OCI-LY1 (cell line): Measurements from ENCODE around the gene VMAC.

ENCODE experiments used
- H2AFZ ChIP-seq: fragments of 200-600 bp; sonication (generic), shearing (Covaris generic); 2 replicates; pipeline ENCODE4 v1.6.0; 2014; ENCODE audit warnings: antibody characterized with exemption, mild to moderate bottlenecking, low read length
- H3F3A ChIP-seq: fragments of 200-600 bp; sonication (generic), shearing (Covaris generic); 2 replicates; pipeline ENCODE4 v1.6.0; 2014; ENCODE audit warnings: mild to moderate bottlenecking, antibody characterized with exemption, low read length, moderate library complexity; ENCODE audit not compliant: insufficient read depth
- H3K27ac ChIP-seq: fragments of 200-600 bp; sonication (generic); 2 replicates; pipeline ENCODE4 v1.5.1; 2014; ENCODE audit warnings: low read length, mixed run types, mild to moderate bottlenecking, low read depth; ENCODE audit not compliant: poor library complexity, severe bottlenecking
- H3K27me3 ChIP-seq: fragments of 200-600 bp; sonication (generic); 2 replicates; pipeline ENCODE4 v1.6.0; 2014; ENCODE audit warnings: antibody characterized with exemption, mild to moderate bottlenecking, low read length, moderate library complexity; ENCODE audit not compliant: insufficient read depth
- H3K36me3 ChIP-seq: fragments of 200-600 bp; sonication (generic); 2 replicates; pipeline ENCODE4 v1.6.1; 2014; ENCODE audit warnings: mild to moderate bottlenecking, antibody characterized with exemption, low read length, moderate library complexity, mixed read lengths; ENCODE audit not compliant: insufficient read depth
- H3K4me1 ChIP-seq: fragments of 200-600 bp; sonication (generic); 2 replicates; pipeline ENCODE4 v1.5.1; 2014; ENCODE audit warnings: mild to moderate bottlenecking, low read length, moderate library complexity; ENCODE audit not compliant: insufficient read depth, severe bottlenecking
- H3K4me2 ChIP-seq: fragments of 200-600 bp; sonication (generic), shearing (Covaris generic); 2 replicates; pipeline ENCODE4 v1.6.1; 2014; ENCODE audit warnings: low read length
- H3K4me3 ChIP-seq: fragments of 200-600 bp; sonication (generic); 2 replicates; pipeline ENCODE4 v1.5.1; 2014; ENCODE audit warnings: low read length, low read depth, mild to moderate bottlenecking, mixed read lengths; ENCODE audit not compliant: poor library complexity, severe bottlenecking
- H3K79me2 ChIP-seq: fragments of 200-600 bp; shearing (Covaris generic); 2 replicates; pipeline ENCODE4 v1.6.1; 2016; ENCODE audit warnings: mixed run types, low read length, mixed read lengths; ENCODE audit not compliant: insufficient read depth
- H3K9ac ChIP-seq: fragments of 200-600 bp; sonication (generic), shearing (Covaris generic); 2 replicates; pipeline ENCODE4 v1.6.1; 2014; ENCODE audit warnings: mild to moderate bottlenecking, low read length, mixed read lengths
- H3K9me2 ChIP-seq: fragments of 200-600 bp; sonication (generic), shearing (Covaris generic); 2 replicates; pipeline ENCODE4 v1.6.1; 2014; ENCODE audit warnings: low read depth, mild to moderate bottlenecking, low read length, mixed read lengths
- H3K9me3 ChIP-seq: fragments of 200-600 bp; shearing (Covaris generic); 2 replicates; pipeline ENCODE4 v1.6.1; 2014; ENCODE audit warnings: low read length, mixed read lengths
- H4K20me1 ChIP-seq: fragments of 200-600 bp; sonication (generic), shearing (Covaris generic); 2 replicates; pipeline ENCODE4 v1.6.0; 2016; ENCODE audit warnings: mild to moderate bottlenecking, low read length; ENCODE audit not compliant: insufficient read depth
- EZH2 ChIP-seq: fragments of 200-600 bp; sonication (generic), shearing (Covaris generic); IDR thresholded peaks from 2 replicates; pipeline ENCODE4 v1.8.0; 2017; ENCODE audit warnings: borderline replicate concordance, mixed run types, mild to moderate bottlenecking, antibody characterized with exemption, low read length, moderate library complexity, mixed read lengths
- TF ChIP-seq, protein P1 (sequence below): fragments of 200-600 bp; sonication (generic), shearing (Covaris generic); IDR thresholded peaks from 2 replicates; pipeline ENCODE4 v1.5.1; 2017; ENCODE audit warnings: mild to moderate bottlenecking, antibody characterized with exemption, low read length, moderate library complexity, mixed read lengths

VMAC gene

DNA sequence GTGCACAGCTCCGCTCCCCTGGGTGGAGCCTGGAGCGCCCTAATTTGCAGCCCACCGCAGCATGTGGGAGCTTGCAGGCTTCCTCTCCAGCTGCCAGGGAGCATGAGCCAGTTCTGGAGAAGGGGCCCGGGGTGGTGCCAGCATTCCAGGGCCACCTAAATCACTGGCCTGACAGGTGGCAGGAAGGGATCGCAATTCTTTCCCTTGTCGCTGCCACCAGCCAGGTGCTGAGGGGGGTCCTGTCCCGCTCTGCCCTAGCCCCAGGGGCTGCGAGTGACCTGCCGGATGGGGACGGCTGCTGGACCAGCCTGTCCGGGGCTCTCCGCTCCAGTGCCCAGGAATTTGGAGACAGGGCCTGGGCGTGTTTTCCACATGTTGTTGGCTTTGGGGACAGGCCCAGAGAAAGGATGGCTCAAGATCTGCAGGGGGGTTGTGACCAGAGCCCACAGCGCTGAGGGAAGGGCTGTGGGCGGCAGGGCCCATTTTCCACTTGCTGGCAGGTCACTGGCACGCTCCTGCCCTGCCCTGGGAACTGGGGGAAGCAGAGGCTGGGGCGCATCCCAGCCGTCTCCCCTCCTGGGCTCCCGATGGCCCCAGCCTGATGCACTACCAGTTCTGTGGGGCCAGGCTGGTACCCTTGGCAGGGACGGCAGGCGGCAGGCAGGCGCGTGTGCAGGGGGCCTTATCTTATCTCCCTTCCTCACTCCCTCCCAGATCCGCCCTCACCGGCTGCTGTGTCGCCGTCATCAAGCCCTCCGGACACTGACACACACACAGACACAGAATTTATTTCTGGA is 10.6 kb upstream of the VMAC start:
- Histone ChIP-seq H4K20me1 (no peaks in the 10 kb centered on the region), H3K9me2 (no peaks in the 10 kb centered on the region), H3K9ac (no peak overlapping the region), H3K4me3 (no peak overlapping the region), H3K4me2 (no peak overlapping the region), H2AFZ (no peak overlapping the region), H3K9me3 (no peaks in the 10 kb centered on the region), H3K27ac (no peak overlapping the region), H3F3A (no peaks in the 10 kb centered on the region; the same call in 1 of the 2 replicates), H3K27me3 (peaks cover 5% of the 10 kb centered on the region; the same call in 1 of the 2 replicates), H3K36me3 (peaks cover 28% of the 10 kb centered on the region), H3K4me1 (no peaks in the 10 kb centered on the region), H3K79me2 (no peaks in the 10 kb centered on the region)
- TF ChIP-seq, protein P1, sequence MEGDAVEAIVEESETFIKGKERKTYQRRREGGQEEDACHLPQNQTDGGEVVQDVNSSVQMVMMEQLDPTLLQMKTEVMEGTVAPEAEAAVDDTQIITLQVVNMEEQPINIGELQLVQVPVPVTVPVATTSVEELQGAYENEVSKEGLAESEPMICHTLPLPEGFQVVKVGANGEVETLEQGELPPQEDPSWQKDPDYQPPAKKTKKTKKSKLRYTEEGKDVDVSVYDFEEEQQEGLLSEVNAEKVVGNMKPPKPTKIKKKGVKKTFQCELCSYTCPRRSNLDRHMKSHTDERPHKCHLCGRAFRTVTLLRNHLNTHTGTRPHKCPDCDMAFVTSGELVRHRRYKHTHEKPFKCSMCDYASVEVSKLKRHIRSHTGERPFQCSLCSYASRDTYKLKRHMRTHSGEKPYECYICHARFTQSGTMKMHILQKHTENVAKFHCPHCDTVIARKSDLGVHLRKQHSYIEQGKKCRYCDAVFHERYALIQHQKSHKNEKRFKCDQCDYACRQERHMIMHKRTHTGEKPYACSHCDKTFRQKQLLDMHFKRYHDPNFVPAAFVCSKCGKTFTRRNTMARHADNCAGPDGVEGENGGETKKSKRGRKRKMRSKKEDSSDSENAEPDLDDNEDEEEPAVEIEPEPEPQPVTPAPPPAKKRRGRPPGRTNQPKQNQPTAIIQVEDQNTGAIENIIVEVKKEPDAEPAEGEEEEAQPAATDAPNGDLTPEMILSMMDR = no peak
- TF ChIP-seq EZH2 = no peak

DNA sequence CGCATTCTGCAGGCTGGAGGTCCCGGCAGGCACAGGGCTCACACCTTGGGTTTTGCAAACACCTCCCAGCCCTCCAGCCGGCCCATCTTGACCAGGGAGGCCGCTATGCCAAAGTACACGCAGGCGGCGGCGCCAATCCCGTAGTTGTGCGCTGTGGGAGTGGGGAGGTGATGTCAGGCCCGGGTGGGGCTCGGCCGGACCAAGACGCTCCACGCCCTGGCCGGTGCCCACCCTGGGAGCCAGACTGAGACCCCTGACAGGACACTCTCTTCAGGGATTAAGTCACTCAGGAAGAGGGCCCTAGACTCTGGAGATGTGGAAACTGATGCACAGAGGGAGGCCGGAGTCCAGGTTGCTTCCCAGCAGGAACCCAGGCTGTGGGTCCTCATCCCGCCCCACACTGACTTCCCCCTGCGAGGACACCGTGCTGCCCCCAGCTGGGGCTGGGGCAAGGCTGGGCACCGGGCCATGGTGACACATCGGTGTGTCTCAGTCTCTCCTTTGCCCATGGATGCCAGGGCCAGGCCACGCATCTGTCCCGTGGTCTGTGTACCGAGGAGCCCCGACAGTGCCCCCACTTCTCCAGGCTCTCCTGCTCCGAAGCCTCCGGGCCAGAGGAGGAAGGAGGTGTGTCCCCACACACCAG is 9.8 kb upstream of the VMAC start:
- Histone ChIP-seq H2AFZ (no peak overlapping the region), H3K9ac (no peak overlapping the region), H3K36me3 (peaks cover 30% of the 10 kb centered on the region), H3K27ac (no peak overlapping the region), H3K9me2 (no peaks in the 10 kb centered on the region), H3F3A (no peaks in the 10 kb centered on the region; the same call in 1 of the 2 replicates), H3K9me3 (no peaks in the 10 kb centered on the region), H3K27me3 (peaks cover 5% of the 10 kb centered on the region; the same call in 1 of the 2 replicates), H3K4me1 (no peaks in the 10 kb centered on the region), H4K20me1 (no peaks in the 10 kb centered on the region), H3K4me2 (no peak overlapping the region), H3K79me2 (0 out of 2 replicates have a peak, but pooled peaks cover 3% of the 10 kb centered on the region), H3K4me3 (no peak overlapping the region)
- TF ChIP-seq EZH2 = no peak

DNA sequence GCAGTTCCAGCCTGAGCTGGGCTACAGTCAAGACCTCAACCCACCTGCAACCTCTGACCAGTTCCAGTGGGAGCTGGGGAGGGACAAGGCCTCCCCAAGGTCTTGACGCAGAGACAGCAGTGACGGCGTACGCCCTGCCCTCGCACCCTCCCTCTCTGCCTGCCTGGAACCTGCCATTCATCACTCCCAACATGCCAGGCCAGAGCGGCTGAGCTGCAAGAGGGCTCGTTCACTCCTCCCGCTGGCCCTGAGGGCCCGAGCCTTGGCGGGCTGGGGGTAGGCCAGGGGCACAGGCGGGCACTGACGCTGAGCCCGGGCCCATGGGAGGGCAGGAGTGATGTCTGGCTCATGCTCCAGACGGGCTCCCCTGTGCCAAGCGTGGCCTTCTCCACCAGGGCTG is 9.3 kb upstream of the VMAC start:
- Histone ChIP-seq H3K9ac (no peak overlapping the region), H3K4me2 (no peak overlapping the region), H3K79me2 (0 out of 2 replicates have a peak, but pooled peaks cover 8% of the 10 kb centered on the region), H3F3A (no peaks in the 10 kb centered on the region; the same call in 1 of the 2 replicates), H3K27ac (no peak overlapping the region), H3K9me3 (no peaks in the 10 kb centered on the region), H2AFZ (no peak overlapping the region), H3K36me3 (peaks cover 36% of the 10 kb centered on the region), H3K4me1 (no peaks in the 10 kb centered on the region), H3K27me3 (peaks cover 5% of the 10 kb centered on the region; the same call in 1 of the 2 replicates), H3K4me3 (no peak overlapping the region), H3K9me2 (no peaks in the 10 kb centered on the region), H4K20me1 (no peaks in the 10 kb centered on the region)
- no peak for TF ChIP-seq EZH2
- TF ChIP-seq, protein P1 = no peak
